B cell (primary cell): Measurements from ENCODE around the gene HCN2.

ENCODE experiments used
- CTCF ChIP-seq: fragments of 200-600 bp; IDR thresholded peaks from one replicate; pipeline ENCODE4 v1.8.0; 2022; ENCODE audit warnings: antibody characterized with exemption, mild to moderate bottlenecking
- EZH2 ChIP-seq: IDR thresholded peaks from 2 replicates; pipeline ENCODE4 v1.6.1; 2012; ENCODE audit warnings: borderline replicate concordance, low read depth, mild to moderate bottlenecking, moderate library complexity, low read length; ENCODE audit not compliant: insufficient read depth, poor library complexity, severe bottlenecking

GRCh38 chr19:582497-583197, 7.0 kb upstream of the HCN2 start:
- TF ChIP-seq CTCF (no peak), EZH2 (no peak)
